ENCODE measurements around the gene LSAMP.

DNA sequence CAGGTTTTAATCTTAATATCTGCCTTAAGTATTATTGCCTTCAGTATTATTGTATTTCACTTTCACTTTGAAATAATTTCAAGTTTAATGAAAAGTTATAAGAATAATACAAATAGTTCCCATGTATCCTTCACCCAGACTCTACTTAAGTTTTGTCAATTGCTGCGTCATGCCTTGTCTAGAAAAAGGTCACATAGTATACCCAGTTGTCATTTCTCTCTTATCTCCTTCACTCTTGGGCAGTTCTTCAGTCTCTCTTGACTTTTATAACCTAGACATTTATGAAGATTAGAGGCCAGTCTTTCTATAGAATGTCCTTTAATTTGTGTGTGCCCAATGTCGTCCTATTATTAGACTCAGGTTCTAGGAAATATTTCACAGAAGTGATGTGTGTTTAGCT lies 367.7 kb downstream of the LSAMP start:
- TF ChIP-seq, protein P1, sequence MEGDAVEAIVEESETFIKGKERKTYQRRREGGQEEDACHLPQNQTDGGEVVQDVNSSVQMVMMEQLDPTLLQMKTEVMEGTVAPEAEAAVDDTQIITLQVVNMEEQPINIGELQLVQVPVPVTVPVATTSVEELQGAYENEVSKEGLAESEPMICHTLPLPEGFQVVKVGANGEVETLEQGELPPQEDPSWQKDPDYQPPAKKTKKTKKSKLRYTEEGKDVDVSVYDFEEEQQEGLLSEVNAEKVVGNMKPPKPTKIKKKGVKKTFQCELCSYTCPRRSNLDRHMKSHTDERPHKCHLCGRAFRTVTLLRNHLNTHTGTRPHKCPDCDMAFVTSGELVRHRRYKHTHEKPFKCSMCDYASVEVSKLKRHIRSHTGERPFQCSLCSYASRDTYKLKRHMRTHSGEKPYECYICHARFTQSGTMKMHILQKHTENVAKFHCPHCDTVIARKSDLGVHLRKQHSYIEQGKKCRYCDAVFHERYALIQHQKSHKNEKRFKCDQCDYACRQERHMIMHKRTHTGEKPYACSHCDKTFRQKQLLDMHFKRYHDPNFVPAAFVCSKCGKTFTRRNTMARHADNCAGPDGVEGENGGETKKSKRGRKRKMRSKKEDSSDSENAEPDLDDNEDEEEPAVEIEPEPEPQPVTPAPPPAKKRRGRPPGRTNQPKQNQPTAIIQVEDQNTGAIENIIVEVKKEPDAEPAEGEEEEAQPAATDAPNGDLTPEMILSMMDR (conservative IDR thresholded peaks at IDR 0.05), result no peak
- no peak for TF ChIP-seq EZH2 (IDR thresholded peaks at IDR 0.05; ENCODE audit: low read depth)

Data from PC-9 (cell line).